Measurements from ENCODE around the gene LRMDA. TPM values are rescaled to one million over a fixed set of nuclear protein-coding genes. Genes with fewer than 3 reads are reported as not detected.
A peak's percentile ranks its signal among the peaks of the same experiment; 100 is the strongest.

LRMDA gene
- total RNA-seq, 1 donor from 2014 or later: 2.1 TPM

DNA sequence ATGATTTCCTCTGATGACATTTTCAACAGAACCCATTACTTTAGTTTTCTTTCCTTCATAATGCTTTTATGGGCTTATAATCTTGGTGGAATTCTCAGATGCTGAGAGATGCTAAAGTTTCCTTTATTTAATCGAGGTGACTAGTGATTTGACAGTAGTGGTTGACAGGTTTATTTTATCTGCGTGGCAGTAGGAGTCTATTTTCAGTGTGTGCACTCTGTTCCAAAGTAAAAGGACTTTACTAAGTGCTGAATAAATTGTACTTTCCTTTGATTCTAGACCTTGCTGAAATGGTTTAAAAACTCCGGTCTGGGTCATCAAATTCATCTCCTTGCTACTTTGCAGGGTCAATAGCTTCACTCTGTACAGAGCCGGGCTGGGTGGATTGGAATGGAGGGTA is 900.3 kb downstream of the LRMDA start:
- Mint-ChIP-seq H3K36me3 (ENCODE audit: unreplicated experiment) (no peaks in the 10 kb centered on the region), H3K27me3 (ENCODE audit: unreplicated experiment) (peaks cover 5% of the 10 kb centered on the region), H3K27ac (ENCODE audit: unreplicated experiment) (no peak overlapping the region), H3K4me3 (ENCODE audit: unreplicated experiment) (no peak overlapping the region), H3K9me3 (ENCODE audit: unreplicated experiment) (peaks cover 1% of the 10 kb centered on the region), H3K4me1 (ENCODE audit: low read depth, unreplicated experiment) (peaks cover 24% of the 10 kb centered on the region)
- DNase-seq: no peak
- TF ChIP-seq, protein P1, sequence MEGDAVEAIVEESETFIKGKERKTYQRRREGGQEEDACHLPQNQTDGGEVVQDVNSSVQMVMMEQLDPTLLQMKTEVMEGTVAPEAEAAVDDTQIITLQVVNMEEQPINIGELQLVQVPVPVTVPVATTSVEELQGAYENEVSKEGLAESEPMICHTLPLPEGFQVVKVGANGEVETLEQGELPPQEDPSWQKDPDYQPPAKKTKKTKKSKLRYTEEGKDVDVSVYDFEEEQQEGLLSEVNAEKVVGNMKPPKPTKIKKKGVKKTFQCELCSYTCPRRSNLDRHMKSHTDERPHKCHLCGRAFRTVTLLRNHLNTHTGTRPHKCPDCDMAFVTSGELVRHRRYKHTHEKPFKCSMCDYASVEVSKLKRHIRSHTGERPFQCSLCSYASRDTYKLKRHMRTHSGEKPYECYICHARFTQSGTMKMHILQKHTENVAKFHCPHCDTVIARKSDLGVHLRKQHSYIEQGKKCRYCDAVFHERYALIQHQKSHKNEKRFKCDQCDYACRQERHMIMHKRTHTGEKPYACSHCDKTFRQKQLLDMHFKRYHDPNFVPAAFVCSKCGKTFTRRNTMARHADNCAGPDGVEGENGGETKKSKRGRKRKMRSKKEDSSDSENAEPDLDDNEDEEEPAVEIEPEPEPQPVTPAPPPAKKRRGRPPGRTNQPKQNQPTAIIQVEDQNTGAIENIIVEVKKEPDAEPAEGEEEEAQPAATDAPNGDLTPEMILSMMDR (IDR thresholded peaks at IDR 0.05; ENCODE audit: partially characterized antibody, unreplicated experiment): no peak

DNA sequence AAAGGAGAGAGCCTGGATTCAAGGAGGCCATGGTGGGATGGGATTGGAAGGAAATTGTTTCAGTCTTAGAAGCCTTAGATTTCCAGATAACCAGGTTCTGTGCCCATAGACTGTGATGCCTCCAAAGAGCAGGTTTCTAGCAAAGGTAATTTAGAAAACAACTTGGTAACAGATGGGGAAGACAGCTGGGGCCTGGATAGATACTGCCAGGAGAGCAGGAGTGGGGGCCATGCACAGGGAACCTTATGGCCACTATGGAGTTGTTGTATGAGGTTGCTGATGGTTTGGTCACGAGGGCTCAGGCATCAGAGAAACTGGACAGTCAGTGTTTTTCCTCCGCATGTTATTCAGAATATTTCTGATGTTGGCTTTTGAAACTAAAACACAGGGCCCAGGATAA is 901.9 kb downstream of the LRMDA start:
- TF ChIP-seq, protein P1 (IDR thresholded peaks at IDR 0.05; ENCODE audit: partially characterized antibody, unreplicated experiment): no peak
- Mint-ChIP-seq H3K9me3 (ENCODE audit: unreplicated experiment) (peaks cover 1% of the 10 kb centered on the region), H3K27me3 (ENCODE audit: unreplicated experiment) (peaks cover 4% of the 10 kb centered on the region), H3K4me1 (ENCODE audit: low read depth, unreplicated experiment) (peaks cover 30% of the 10 kb centered on the region), H3K36me3 (ENCODE audit: unreplicated experiment) (no peaks in the 10 kb centered on the region), H3K27ac (ENCODE audit: unreplicated experiment) (peak overlapping the region; percentile 70), H3K4me3 (ENCODE audit: unreplicated experiment) (no peak overlapping the region)
- DNase-seq: no peak

DNA sequence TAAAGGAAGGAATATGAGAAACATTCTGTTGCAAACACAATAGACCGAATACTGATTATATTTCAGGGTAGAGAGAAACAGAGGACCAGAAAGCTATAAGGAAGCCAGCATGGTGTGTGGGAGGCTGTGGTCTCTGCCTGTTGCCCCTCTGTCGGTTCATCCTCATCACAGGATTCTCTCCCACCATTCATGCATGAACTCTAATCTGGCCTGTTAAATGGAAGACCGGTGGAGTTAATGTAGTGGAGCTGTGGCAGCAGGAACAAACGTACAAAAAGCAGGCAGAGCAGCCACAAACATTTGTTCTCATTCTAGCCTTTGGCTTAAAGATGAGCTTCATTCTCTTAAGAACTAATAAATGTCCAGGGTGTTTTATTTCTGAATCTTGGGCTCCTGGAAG is 902.4 kb downstream of the LRMDA start:
- peaks cover 1% of the 10 kb centered on the region for H3K9me3 Mint-ChIP-seq (ENCODE audit: unreplicated experiment)
- peaks cover 30% of the 10 kb centered on the region for H3K4me1 Mint-ChIP-seq (ENCODE audit: low read depth, unreplicated experiment)
- no peaks in the 10 kb centered on the region for H3K36me3 Mint-ChIP-seq (ENCODE audit: unreplicated experiment)
- DNase-seq: no peak
- H3K27me3 Mint-ChIP-seq (ENCODE audit: unreplicated experiment): peaks cover 4% of the 10 kb centered on the region
- TF ChIP-seq, protein P1 (IDR thresholded peaks at IDR 0.05; ENCODE audit: partially characterized antibody, unreplicated experiment): no peak
- H3K27ac Mint-ChIP-seq (ENCODE audit: unreplicated experiment): peak overlapping the region; percentile 70
- H3K4me3 Mint-ChIP-seq (ENCODE audit: unreplicated experiment): no peak overlapping the region

DNA sequence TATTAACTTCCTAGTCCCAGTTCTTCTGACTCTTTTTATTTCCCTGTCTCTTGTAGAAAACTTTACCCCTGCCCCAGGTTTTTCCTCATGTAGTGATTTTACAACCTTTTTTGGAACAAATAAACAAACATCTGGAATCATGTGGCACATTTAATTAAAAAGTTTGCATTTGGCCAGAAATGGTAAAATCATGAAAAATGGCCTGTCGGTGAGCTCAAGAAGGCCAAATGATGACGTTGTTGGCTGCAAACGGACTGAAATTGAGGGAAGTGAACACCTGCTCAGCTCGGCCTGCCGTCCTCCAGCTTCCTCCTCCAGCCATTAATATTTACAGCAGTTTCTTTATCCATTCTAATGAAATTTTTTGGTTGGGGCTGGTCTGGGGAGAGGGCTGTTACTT is 902.8 kb downstream of the LRMDA start:
- no peak for DNase-seq
- Mint-ChIP-seq H3K27me3 (ENCODE audit: unreplicated experiment) (peaks cover 4% of the 10 kb centered on the region), H3K9me3 (ENCODE audit: unreplicated experiment) (peaks cover 1% of the 10 kb centered on the region), H3K27ac (ENCODE audit: unreplicated experiment) (peak overlapping the region; percentile 70), H3K36me3 (ENCODE audit: unreplicated experiment) (no peaks in the 10 kb centered on the region), H3K4me3 (ENCODE audit: unreplicated experiment) (no peak overlapping the region), H3K4me1 (ENCODE audit: low read depth, unreplicated experiment) (peaks cover 30% of the 10 kb centered on the region)
- TF ChIP-seq, protein P1 (IDR thresholded peaks at IDR 0.05; ENCODE audit: partially characterized antibody, unreplicated experiment): no peak

DNA sequence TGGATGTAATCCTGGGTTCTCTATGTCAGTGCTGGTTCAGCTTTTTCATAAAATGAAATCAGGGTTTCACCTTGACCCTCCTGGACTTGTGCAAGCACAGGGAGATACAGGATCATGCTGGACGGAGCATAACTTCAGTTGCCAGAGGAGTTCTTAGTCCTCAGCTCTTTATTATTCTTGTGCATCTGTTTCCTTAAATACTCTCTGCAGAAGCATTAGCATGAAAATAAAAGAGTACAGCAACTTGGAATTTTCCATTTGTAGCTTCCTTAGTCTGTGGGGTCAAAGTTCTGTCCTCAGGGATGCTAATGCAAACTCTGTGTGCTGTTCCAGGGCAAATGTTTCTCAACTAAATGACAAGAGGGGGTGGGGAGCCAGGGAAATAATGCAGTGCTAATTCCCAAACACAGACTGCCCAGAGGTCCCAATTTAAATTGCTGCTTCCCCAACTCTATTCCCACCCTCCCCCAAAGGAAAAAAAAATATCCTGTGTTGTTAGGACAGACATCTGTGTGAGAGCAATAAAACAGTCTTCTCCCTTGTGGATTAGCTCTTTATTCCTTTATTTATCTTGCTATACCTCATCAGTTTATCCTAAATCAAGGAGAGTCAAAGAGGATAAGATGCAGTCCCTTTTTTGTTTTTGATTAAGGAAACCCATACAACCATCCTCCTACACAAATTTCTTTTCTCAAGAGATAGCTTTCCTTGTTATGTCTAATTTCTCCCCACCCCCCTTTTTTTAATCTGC is 905.0 kb downstream of the LRMDA start:
- Mint-ChIP-seq H3K27ac (ENCODE audit: unreplicated experiment) (no peak overlapping the region), H3K27me3 (ENCODE audit: unreplicated experiment) (peaks cover 4% of the 10 kb centered on the region), H3K4me3 (ENCODE audit: unreplicated experiment) (no peak overlapping the region), H3K36me3 (ENCODE audit: unreplicated experiment) (no peaks in the 10 kb centered on the region), H3K4me1 (ENCODE audit: low read depth, unreplicated experiment) (peaks cover 30% of the 10 kb centered on the region), H3K9me3 (ENCODE audit: unreplicated experiment) (peaks cover 1% of the 10 kb centered on the region)
- DNase-seq: no peak
- TF ChIP-seq, protein P1 (IDR thresholded peaks at IDR 0.05; ENCODE audit: partially characterized antibody, unreplicated experiment): no peak
